ENCODE results near the gene RTF2.

- TF ChIP-seq CTCF (IDR thresholded peaks at IDR 0.05; ENCODE audit: poor library complexity, severe bottlenecking) = no peak
- no peak for TF ChIP-seq TAF1 (IDR thresholded peaks at IDR 0.05; ENCODE audit: low read depth)
- TF ChIP-seq EP300 (conservative IDR thresholded peaks at IDR 0.05; ENCODE audit: poor library complexity, severe bottlenecking) = no peak
- no peak for TF ChIP-seq REST (IDR thresholded peaks at IDR 0.05; ENCODE audit: borderline replicate concordance)
- no peak for TF ChIP-seq EZH2 (IDR thresholded peaks at IDR 0.05; ENCODE audit: borderline replicate concordance, insufficient read depth, low read length, poor library complexity, severe bottlenecking)
- no peak for TF ChIP-seq MXI1 (conservative IDR thresholded peaks at IDR 0.05; ENCODE audit: poor library complexity, severe bottlenecking)
- TF ChIP-seq SMC3 (conservative IDR thresholded peaks at IDR 0.05; ENCODE audit: poor library complexity) = no peak
- no peak for TF ChIP-seq POLR2AphosphoS5 (IDR thresholded peaks at IDR 0.05)
- TF ChIP-seq RAD21 (conservative IDR thresholded peaks at IDR 0.05) = no peak
Observed at GRCh38 chr20:56429502-56429901, 38.9 kb upstream of the RTF2 start.
